Inferior parietal cortex (tissue), 1 donor: Measurements from ENCODE around the gene TELO2.

Experiments
- DNase-seq: peaks from one replicate; pipeline ENCODE4 v3.0.0-alpha.2; 2016; ENCODE audit errors: extremely low spot score

The TELO2 gene

DNA sequence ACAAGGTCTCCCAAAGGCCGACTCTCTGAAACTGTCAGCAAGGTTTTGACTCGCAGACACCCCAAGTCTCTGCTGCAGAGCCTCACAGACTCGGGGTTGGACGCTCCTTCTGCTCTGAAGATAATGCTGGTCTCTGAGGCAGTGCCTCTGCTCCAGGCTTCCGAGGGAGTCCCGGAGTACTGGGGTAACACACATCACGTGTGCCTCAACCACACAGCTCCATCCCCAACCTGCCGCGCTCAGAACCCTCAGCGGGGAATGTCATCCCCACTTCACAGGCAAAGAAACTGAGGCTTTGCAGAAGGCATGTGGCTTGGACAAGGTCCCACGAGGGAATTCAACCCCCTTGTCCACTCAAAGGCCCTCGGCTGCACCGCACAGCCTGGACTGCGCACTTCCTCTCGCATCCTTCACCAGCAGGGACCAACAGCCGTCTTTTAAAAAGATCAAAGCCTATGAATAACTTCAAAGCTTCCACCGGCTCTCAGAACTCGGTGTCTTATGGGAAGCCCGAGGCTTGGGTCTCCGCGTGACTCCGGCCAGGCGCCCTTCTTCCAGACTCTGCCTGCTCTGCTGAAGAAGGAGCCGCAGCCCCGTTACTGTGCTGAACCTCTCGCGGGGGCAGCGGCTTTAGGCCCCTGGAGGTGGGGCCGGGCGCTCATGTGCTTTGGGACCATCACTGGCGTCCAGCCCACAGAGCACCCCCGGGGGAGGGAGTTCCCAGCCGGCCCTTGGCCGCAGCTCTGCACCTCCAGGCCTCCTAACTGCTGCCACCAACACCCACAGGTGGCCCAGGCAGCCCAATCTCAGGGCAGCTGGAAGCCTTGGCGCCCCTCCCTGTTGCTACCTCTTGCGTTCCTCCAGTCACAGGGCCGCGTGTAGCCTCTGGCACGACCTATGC lies 42.5 kb downstream of the TELO2 start:
- DNase-seq: no peak

DNA sequence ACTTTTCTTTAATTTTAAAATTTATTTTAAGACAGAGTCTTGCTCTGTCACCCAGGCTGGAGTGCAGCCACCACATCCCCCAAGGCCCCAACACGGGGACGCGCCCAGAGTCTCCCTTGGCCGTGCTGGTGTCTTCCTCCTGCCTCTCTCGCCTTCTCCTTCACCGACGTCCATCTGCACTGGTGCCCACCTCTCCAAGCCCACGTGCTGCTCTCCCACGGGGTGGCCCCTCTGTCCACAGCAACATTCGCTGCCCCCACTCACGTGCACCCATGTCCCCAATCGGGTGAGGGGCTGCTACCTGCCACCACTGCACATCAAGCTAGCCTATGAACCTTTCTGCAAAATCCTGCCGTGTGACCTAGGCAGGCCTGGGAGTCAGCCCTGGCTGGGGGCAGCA lies 43.4 kb downstream of the TELO2 start:
- no peak for DNase-seq

DNA sequence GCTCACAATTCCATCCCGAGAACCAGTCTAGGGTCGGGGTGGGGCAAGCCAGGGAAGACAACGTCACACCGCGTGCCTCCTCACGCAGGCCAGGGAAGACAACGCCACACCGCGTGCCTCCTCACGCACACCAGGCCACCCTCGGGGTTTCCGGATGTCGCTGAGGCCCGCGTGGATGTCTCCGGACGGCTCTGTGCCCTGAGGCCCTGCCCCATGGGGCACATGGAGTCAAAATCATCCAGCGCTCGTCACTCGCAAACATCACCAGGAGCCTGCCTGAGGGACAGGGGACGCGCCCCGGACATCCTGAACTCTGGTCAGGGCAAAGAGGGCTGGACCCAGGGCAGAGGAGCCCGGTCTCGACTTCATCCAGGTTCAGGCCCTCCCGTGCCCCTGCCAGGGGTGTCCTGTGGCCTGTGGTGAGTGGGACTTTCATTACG lies 44.0 kb downstream of the TELO2 start:
- no peak for DNase-seq

DNA sequence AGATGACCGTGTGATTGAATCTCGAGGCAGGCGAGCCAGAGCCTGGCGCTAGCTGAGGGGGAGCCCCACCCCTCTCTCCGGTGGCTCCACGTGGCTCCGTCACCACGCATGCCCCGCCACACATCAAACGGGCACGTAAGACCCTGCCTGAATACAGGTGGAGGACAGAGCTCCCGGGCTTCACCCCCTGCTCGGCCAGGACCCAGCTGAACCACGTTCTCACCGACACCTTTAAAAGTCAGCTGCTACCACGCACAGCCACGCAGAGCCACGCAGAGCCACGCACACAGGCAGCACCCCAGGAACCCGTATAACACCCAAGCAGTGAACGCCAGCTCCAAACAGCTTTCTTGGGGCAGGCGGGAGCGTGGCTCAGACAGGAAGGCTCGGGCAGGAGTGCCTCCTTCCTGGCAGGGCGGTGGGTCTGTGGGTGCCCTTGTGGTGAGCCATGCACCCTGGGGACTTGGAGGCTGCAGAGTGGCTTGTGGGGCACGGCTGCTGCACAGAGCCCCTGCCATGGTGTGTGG lies 44.7 kb downstream of the TELO2 start:
- DNase-seq: no peak

DNA sequence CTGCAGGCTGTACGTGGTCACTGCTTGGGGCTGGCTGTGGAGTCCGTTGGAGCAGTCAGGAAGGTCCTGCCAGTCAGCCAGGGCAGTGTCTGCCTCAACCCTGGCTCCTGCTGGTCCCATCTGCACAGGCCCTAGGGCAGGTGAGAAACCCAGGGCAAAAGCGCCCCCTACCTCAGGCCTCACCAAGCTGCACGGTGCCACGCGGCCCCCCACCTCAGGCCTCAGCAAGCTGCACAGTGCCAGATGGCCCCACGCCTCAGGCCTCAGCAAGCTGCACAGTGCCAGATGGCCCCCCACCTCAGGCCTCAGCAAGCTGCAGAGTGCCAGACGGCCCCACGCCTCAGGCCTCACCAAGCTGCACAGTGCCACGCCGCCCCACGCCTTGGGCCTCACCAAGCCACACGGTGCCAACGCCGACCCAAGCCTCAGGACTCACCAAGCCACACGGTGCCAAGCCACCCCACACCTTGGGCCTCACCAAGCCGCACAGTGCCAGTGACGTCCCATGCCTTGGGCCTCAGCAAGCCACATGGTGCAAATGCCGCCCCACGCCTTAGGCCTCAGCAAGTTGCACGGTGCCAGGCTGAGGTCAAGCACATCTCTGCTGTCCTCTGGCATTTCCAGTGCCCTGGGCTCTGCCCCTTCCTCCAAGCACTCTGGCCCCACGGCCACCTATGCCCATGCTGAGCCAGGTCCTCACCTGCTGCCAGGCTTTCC lies 45.8 kb downstream of the TELO2 start:
- no peak for DNase-seq

DNA sequence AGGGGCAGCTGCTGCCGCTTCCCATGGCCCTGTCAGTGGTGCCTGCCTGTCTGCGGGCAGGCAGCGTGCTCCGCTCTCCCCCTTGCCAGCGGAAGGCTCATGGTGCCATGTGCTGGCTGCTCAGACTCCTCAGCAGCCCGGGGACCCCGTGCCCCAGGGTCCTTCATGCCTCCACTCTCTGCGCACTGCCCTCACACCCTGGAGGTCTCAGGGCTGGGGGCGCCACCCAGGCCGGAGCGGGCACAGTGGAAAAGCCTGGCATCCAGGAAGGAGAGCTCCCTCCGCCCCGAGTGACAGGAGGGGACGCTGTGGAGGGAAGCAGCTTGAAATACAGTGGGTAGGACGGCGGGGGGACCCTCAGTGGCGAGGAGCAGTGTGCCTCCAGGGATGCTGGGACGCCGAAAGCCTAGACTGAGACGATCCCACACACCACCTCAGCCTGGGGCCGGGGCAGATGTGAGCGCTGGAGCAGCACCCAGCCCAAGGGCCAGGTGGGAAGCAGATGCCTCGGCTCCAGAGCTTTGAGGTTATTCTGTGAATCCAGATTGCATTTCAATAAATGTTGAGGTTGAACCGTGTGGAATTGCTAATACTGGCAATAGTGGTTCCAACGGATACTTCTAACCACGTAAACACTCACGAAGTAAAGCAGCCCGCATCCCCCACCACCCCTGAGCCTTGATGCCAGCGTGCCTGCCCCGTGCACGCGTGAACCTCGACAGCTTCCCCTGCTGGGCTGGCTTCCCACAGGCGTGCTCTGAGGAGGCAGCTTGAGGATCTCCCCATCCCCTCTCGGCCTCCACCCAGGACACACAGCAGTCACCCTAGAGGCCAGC lies 46.8 kb downstream of the TELO2 start:
- no peak for DNase-seq

DNA sequence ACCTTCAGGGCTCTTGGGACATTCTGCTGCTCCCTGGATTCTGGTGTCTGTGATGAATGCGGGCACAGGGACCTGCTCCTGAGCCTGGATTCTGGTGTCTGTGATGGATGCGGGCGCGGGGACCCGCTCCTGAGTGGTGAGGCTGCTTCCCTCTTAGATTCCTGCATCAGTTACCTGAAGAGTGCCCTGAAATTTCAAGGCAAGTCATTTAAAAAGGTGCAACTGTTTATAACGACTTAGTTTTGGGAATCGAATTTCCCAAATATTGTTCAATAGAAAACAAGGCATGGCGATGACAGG lies 47.3 kb downstream of the TELO2 start:
- no peak for DNase-seq

DNA sequence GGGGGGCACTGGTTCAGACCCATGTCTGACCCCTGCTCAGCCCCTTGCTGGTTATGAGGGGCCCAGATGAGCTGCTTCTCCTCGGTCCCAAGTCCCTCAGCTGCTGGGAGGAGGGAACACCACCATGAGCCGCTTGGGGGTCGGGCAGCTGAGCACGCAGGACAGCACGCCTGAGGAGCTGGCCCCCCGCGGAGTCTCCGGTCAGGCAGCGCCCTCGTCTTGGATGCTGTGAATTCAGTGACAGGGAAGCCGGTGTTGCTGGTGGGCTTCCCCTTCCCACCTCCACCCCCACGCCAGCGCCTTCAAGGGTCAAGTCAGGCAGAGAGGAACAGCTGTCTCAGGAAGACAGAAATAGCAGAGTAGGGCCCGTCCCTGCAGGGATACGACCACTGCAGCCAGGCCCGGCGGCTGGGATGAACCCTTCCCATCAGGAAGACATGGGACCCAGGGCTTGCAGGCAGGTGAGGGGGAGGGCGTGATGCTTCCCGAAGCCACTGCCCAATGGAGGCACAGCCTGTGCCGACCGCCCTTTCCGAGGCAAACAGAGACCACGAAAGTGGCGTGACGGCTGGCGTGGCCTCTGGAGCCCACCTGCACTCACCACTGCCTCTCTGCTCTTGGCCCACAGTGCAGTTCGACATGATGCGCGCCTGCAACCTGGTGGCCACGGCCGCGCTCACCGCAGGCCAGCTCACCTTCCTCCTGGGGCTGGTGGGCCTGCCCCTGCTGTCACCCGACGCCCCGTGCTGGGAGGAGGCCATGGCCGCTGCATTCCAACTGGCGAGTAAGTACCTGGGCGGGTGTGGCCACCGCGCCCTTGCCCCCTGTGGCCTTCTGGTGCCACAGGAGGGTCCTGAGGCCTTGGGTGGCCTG lies 48.4 kb downstream of the TELO2 start:
- no peak for DNase-seq

DNA sequence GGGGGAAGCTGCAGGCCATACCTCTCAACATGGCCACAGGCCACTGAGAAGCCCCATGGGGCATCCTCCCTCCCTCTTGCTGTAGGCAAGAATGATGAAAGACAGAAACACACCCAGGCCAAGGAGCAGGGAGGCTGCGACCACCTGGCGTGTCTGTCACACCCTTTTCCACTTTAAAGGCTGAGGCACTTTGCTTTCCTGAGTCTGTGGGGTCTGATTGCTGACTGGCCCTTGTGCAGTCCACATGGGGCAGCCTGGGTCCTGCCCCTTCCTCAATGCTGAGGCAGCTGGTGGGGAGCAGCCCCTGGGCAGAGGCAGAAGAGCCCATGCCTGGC lies 49.0 kb downstream of the TELO2 start:
- no peak for DNase-seq

DNA sequence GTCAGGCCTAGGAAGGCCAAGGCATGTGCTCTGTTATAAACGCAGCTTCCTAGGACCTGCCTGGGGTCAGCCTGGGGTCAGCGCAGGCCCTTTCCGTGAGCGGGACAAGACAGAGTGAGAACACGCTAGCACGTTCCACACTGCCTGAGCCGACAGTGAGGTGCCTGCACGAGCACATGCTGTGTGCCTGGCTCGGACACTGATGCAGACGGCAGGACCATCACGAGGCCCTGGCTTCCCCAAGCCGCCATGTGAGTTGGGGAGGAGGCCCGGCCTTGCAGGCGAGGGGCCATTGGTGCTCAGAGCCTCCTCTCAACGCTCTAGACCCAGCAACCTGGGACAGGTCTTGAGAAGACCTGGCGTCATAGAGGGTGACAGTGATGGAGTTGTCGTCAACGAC lies 49.4 kb downstream of the TELO2 start:
- DNase-seq: no peak

DNA sequence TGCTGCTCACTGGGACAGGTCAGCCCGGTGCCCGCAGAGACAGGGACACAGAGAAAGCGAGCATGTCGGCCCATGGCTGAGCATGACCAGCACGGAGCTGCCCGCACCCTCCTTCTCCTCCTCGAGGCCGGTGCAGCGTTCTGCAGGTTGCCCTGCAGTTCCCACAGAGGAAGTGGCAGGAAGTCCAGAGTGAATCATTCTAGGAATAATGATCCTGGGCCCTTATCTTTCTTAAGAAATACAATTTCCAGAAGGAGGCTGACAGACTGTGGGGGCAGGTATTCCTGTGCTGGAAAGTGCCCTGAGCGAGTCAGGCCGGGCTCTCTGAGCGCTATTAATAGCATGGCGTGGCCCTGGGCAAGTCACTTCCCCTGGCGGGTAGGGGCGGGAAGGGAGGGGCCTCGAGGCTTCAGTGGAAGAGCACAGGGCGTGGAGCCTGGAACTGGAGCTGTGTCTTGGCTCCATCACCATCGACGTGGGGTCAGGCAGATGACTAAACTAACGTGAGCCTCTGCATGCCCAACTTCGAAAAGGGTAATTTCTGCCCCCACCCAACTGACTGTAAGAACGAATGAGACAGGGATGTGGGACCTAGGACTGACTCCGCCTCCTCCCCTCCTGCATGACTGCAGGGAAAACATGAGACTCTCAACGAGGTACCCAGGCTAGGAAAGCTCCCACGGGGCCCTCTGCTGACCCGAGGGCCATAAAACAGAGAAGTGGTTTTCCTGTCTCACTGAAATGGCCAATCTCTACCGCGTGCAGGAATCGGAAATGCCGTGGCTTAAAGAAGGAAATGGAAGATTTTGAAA lies 50.1 kb downstream of the TELO2 start:
- DNase-seq: peak; percentile 10

DNA sequence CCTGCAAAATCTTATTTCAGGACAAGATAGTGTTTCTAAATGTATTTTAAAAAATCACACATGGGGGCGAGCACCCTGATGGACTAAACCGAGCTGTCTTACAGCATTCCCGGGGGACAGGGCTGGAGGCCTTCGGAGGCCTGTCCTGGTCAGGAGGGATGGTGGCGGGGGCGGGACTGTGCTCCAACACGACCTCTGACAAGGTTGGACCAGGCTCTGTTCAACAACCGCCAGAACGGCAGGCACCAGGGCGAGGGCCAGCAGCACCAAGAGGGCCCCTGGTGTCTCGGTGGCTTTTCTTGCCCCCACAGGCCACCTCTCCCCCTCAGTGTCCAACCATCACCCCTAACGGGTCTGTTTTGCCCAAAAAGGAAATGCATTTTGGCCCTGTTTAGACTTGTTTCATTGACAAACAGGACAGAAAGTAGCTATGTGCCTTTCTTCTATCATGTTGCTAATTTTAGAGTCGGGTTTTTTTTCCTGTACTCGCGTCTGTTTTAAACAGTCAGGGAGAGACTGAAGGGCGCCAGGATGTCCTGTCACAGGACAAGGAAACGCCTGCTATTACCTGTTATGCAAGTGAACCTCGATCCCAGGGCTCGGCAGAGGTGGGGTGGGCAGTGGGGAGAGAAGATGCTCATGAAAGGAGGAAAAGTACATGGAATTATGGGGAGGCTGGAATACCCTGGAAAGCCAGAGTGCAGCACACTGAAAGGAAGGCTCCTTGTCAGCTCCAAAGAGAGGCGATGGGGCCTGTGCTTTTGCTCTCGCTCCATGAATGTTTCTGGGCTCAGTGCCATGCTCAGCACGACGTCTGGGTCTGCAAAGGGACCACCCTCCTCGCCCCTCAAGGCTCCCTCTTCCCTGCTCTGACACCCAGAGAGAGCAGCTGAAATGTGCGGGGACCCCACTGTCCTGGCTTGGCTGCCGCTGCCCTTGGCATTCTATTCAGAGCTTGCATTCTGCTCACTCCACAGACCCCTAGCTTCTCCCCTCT lies 52.2 kb downstream of the TELO2 start:
- DNase-seq: peak; percentile 2

DNA sequence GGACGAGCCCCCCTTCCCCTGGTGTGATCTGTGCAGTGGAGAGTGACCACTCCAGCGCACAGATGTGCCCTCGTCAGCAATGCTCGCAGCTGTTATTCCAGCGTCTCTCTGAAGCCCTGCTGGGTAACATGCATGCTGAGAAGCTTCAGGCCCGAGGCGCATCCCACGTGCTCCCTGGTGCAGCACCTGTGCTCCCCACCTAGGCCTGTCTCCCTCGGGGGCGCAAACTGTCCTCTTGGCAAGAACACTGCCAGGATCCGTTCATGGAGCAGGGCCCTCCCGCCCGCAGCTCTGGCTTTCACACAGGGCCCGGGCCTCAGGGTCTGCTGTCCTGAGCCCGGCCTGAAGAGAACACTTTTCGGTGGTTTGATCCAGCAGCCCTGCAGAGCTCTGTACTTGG lies 53.3 kb downstream of the TELO2 start:
- DNase-seq: no peak

DNA sequence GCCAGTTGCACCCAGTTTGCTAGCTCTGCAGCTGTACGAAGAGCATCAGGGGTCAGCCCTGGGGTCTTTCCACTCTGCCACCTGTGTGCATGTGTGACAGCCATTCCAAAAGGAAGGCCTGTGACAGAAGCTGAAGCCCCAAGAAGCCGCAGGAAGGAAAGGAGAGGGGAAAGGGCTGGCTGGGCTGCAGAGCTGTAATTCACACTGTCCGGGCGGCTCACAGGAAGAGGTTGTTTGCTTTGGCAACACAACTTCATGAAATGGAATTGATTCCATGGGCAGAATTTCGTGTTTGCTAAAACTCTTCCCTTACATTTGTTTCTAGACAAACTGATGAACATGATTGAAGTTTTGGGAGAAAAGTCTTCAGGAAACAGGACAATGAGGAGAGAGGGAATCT lies 55.1 kb downstream of the TELO2 start:
- DNase-seq: no peak

DNA sequence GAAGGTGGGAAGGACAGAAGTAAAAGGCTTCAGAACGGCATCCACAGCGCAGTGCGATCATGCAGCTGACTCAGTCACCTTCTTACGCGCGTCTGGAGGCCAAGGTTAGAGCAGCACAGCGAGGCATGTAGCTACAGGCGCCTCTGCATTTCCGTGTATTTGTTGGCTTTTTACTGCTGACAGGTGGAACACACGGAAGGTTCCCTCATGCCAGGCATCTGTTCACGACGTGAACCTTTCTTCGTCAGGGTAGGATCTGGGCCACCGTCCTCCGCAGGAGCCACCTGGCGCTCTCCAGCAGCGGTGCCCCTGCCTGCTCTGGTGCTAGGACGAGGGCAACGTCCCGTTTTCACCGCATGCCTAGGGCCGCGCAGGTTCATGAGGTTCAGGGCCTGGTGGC lies 55.6 kb downstream of the TELO2 start:
- DNase-seq: no peak

DNA sequence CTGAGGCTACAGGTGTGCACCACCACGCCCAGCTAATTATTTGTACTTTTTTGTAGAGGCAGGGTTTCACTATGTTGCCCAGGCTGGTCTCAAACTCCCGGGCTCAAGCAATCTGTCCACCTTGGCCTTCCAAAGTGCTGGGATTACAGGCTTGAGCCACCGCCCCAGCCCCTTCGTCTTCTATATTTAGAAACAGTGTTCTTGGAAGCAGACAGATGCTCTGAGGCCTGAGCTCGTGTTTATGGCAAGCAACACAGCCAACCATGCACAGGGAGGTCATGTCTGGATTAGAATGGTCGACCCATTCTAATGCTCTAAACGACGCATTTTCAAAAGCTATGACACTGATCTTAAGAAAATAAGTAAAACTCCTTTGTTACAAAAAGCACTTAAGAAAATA lies 56.9 kb downstream of the TELO2 start:
- no peak for DNase-seq

DNA sequence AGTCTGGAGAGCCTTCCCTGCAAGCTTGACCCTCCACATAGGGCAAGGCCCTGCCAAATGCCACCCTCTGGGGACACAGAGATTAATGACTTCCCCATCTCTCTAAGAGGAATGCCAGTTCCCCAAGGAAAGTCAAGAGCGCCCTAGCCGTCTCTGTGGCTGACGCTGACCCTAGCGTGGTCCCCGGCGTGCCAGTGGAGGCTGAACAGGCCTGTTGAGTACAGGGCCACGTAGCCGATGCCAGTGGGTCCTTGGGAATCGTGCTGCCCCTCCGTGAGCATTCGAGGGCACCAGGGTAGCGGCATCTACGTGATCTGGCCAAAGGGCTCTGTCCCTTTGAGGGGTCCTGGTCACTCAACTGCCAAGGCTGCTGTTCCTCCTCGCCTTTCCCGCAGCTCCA lies 57.5 kb downstream of the TELO2 start:
- no peak for DNase-seq

DNA sequence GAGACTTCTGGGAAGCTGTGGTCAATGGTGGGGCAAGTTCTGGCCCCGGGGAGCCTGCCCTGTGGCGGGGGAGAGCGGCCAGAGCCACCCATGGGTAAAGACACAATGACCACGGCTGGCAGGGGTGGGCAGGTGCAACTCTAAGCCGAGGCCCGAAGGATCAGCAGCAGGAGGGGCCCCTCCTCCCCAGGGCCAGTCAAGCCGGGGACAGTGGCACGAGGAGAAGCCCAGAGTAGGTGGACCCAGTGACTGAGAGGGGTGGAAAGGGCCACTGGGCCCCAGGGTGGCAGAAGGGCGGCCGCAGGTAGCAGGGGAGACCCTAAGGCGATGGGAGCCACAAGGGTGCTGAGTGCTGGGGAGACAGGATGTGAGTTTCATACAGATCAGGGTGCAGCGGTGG lies 58.0 kb downstream of the TELO2 start:
- DNase-seq: no peak

DNA sequence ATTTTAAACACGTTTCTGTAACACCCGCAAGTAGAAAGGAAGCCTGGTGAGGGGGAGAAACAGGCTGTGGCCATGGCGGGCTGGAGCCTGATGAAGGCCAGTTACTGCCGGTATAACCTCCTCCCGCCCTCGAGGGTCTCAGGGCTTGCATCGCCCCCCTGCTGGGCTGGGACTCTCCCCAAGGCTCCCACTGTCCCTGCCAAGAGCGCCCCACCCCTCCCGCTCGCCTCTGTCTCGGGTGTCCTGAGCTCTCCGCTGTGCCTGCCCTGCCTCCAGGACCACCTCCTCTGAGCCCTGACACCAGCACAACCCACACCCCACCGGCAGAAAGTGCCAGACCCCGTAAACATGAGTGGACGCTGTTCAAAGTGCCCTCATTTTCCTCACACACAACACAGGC lies 59.0 kb downstream of the TELO2 start:
- no peak for DNase-seq
